Fibroblast of lung (primary cell): ENCODE data around the gene MGLL. TPM values are rescaled to one million over a fixed set of nuclear protein-coding genes. Genes with fewer than 3 reads are reported as not detected.
A peak's percentile ranks its signal among the peaks of the same experiment; 100 is the strongest.

Experiments used
- DNase-seq, 2 donors: peaks; one replicate each; pipeline versions ENCODE4 v3.0.0 to v3.0.0-alpha.2; 2010; ENCODE audit warnings: low read depth in 2 of 2
- H2AFZ ChIP-seq: 2 replicates; pipeline ENCODE4 v1.5.1; 2012; ENCODE audit warnings: low read length, control low read depth, inconsistent platforms
- H3K27ac ChIP-seq: 2 replicates; pipeline ENCODE4 v1.5.1; 2011; ENCODE audit warnings: low read length, control low read depth; ENCODE audit not compliant: insufficient read depth
- H3K27me3 ChIP-seq: 2 replicates; pipeline ENCODE4 v1.5.1; 2011; ENCODE audit warnings: mild to moderate bottlenecking, low read length; ENCODE audit not compliant: control insufficient read depth, insufficient read depth
- H3K36me3 ChIP-seq: 2 replicates; pipeline ENCODE4 v1.5.1; 2011; ENCODE audit warnings: low read length; ENCODE audit not compliant: control insufficient read depth, insufficient read depth
- H3K4me1 ChIP-seq: 2 replicates; pipeline ENCODE4 v1.5.1; 2011; ENCODE audit warnings: low read length; ENCODE audit not compliant: control insufficient read depth, insufficient read depth; ENCODE audit errors: extremely low read depth
- H3K4me2 ChIP-seq: 2 replicates; pipeline ENCODE4 v1.5.1; 2011; ENCODE audit warnings: low read length, control low read depth; ENCODE audit not compliant: insufficient read depth; ENCODE audit errors: extremely low read depth
- H3K4me3 ChIP-seq, 4 experiments: fragments of 200-600 bp in 1 of 4; sonication (generic) in 1 of 4; replicated peaks in 1 of 4; 2 replicates each; pipeline ENCODE4 v1.5.1; 2011 to 2016; ENCODE audit warnings: low read length in 4 of 4, low read depth in 3 of 4, mild to moderate bottlenecking in 3 of 4, control low read depth in 2 of 4, inconsistent platforms in 1 of 4, mixed read lengths in 1 of 4; ENCODE audit not compliant: insufficient read depth in 1 of 4; ENCODE audit errors: control extremely low read depth in 1 of 4
- H3K79me2 ChIP-seq: 2 replicates; pipeline ENCODE4 v1.5.1; 2012; ENCODE audit warnings: mild to moderate bottlenecking, low read length, inconsistent platforms; ENCODE audit not compliant: control insufficient read depth, insufficient read depth
- H3K9ac ChIP-seq: 2 replicates; pipeline ENCODE4 v1.5.1; 2011; ENCODE audit warnings: mild to moderate bottlenecking, low read length, control low read depth; ENCODE audit not compliant: insufficient read depth
- H3K9me3 ChIP-seq: 2 replicates; pipeline ENCODE4 v1.5.1; 2012; ENCODE audit warnings: low read depth, low read length; ENCODE audit not compliant: control insufficient read depth, insufficient read depth
- H4K20me1 ChIP-seq: 2 replicates; pipeline ENCODE4 v1.5.1; 2011; ENCODE audit warnings: low read length; ENCODE audit not compliant: control insufficient read depth, insufficient read depth; ENCODE audit errors: extremely low read depth
- CTCF ChIP-seq, 2 donors: IDR thresholded peaks in 1 of 2; conservative IDR thresholded peaks in 1 of 2; 1 replicate in 1 of 2; 2 replicates in 1 of 2; pipeline ENCODE4 v1.5.1; 2011 to 2012; ENCODE audit warnings: low read length in 2 of 2, control low read depth in 1 of 2, inconsistent platforms in 1 of 2, low read depth in 1 of 2, mild to moderate bottlenecking in 1 of 2
- EZH2 ChIP-seq: IDR thresholded peaks from 2 replicates; pipeline ENCODE4 v1.5.1; 2012; ENCODE audit warnings: low read length, control low read depth, mild to moderate bottlenecking; ENCODE audit errors: missing control alignments
- polyA plus RNA-seq, 2 donors: library from polyadenylated mRNA; depleted of rRNA in 1 of 2; stranded (reverse) in 1 of 2; unstranded in 1 of 2; fragments of >200 nt; gene quantifications; 2 replicates each; pipeline ENCODE4 v1.2.1, GENCODE V29; 2011 to 2012; ENCODE audit warnings: missing spikeins in 1 of 2
- total RNA-seq: library from RNA; depleted of rRNA; stranded (reverse); fragments of >200 nt; gene quantifications from 2 replicates; pipeline ENCODE4 v1.2.1, GENCODE V29; 2014

MGLL gene
- total and polyA plus RNA-seq, 2 donors (not counting 1 experiment from before 2014, with no cell fraction given) = 60.1 to 122 TPM

GRCh38 chr3:127640042-127640355 is 182.3 kb downstream of the MGLL start:
- no peak overlapping the region for H2AFZ ChIP-seq
- H4K20me1 ChIP-seq = no peaks in the 10 kb centered on the region
- TF ChIP-seq CTCF (conservative IDR thresholded peaks at IDR 0.05 in 1 of 2, IDR thresholded peaks at IDR 0.05 in 1 of 2; ENCODE audit: low read depth in 1 of 2, low read length in 2 of 2) = no peak
- TF ChIP-seq EZH2 = no peak
- H3K27me3 ChIP-seq = peaks cover 5% of the 10 kb centered on the region
- H3K9ac ChIP-seq = no peak overlapping the region
- H3K4me2 ChIP-seq = no peak overlapping the region
- H3K4me1 ChIP-seq = no peaks in the 10 kb centered on the region
- H3K79me2 ChIP-seq = no peaks in the 10 kb centered on the region
- no peak overlapping the region for H3K27ac ChIP-seq
- H3K9me3 ChIP-seq = no peaks in the 10 kb centered on the region
- no peaks in the 10 kb centered on the region for H3K36me3 ChIP-seq
- no peak overlapping the region for H3K4me3 ChIP-seq
- DNase-seq = no peak

- DNase-seq = peak in 1 of 2 donors; percentile 33
- no peak overlapping the region for H2AFZ ChIP-seq
- H4K20me1 ChIP-seq = no peaks in the 10 kb centered on the region
- H3K9me3 ChIP-seq = no peaks in the 10 kb centered on the region
- no peak overlapping the region for H3K27ac ChIP-seq
- TF ChIP-seq EZH2 (no peak), CTCF (conservative IDR thresholded peaks at IDR 0.05 in 1 of 2, IDR thresholded peaks at IDR 0.05 in 1 of 2; ENCODE audit: low read depth in 1 of 2, low read length in 2 of 2) (no peak)
- H3K36me3 ChIP-seq = no peaks in the 10 kb centered on the region
- H3K79me2 ChIP-seq = no peaks in the 10 kb centered on the region
- no peak overlapping the region for H3K4me2 ChIP-seq
- H3K27me3 ChIP-seq = peaks cover 1% of the 10 kb centered on the region
- no peak overlapping the region for H3K4me3 ChIP-seq
- no peaks in the 10 kb centered on the region for H3K4me1 ChIP-seq
- H3K9ac ChIP-seq = no peak overlapping the region
These were observed 182.9 kb downstream of the MGLL start for GRCh38 chr3:127639173-127640041.

Other genes with a start within 250 kb of the MGLL start
- 35.4 and 47.4 TPM in 2 replicates for gene TPRA1, start 231.8 kb downstream of the MGLL start, total RNA-seq
- gene TPRA1, start 231.8 kb downstream of the MGLL start, polyA plus RNA-seq = 17.5 and 17.9 TPM in 2 replicates
- 11.6 TPM in 2 replicates for gene MCM2, start 224.1 kb downstream of the MGLL start, total RNA-seq
- gene MCM2, start 224.1 kb downstream of the MGLL start, polyA plus RNA-seq = 17.2 and 47.0 TPM in 2 replicates
- 0.50 and 0.77 TPM in 2 replicates for gene PODXL2, start 193.3 kb downstream of the MGLL start, total RNA-seq
- 0.98 and 1.7 TPM in 2 replicates for gene PODXL2, start 193.3 kb downstream of the MGLL start, polyA plus RNA-seq
- 8.2 and 15.5 TPM in 2 replicates for gene ABTB1, start 149.6 kb downstream of the MGLL start, total RNA-seq
- gene ABTB1, start 149.6 kb downstream of the MGLL start, polyA plus RNA-seq = 7.9 and 11.8 TPM in 2 replicates
- not detected in 2 replicates for gene KBTBD12, start 92.7 kb upstream of the MGLL start, total RNA-seq
- not detected in 2 replicates for gene KBTBD12, start 92.7 kb upstream of the MGLL start, polyA plus RNA-seq
- 228 and 398 TPM in 2 replicates for gene SEC61A1, start 229.9 kb upstream of the MGLL start, total RNA-seq
- gene SEC61A1, start 229.9 kb upstream of the MGLL start, polyA plus RNA-seq = 509 and 525 TPM in 2 replicates